Measurements from ENCODE around the gene UROC1.
"Not testable (repeated sequence)": the region's sequence is repeated elsewhere in the genome, so short reads cannot be mapped to it uniquely, and the experiment has no call there.

Gene UROC1

GRCh38 chr3:126546549-126547239 lies 29.1 kb upstream of the UROC1 start:
- DNase-seq: no peak

- no peak for DNase-seq
These were observed 28.4 kb upstream of the UROC1 start for GRCh38 chr3:126546013-126546412.

- no peak for DNase-seq
These were observed 28.0 kb upstream of the UROC1 start for GRCh38 chr3:126545544-126545943.

- DNase-seq: no peak
These were observed 27.2 kb upstream of the UROC1 start for GRCh38 chr3:126544596-126545281.

- DNase-seq: no peak
These were observed 26.0 kb upstream of the UROC1 start for GRCh38 chr3:126543457-126544061.

- DNase-seq: no peak
These were observed 25.0 kb upstream of the UROC1 start for GRCh38 chr3:126542340-126543241.

GRCh38 chr3:126541628-126542339 lies 24.2 kb upstream of the UROC1 start:
- no peak for DNase-seq

- no peak for DNase-seq
These were observed 23.5 kb upstream of the UROC1 start for GRCh38 chr3:126540951-126541627.

GRCh38 chr3:126540342-126540849 lies 22.8 kb upstream of the UROC1 start:
- DNase-seq: no peak

GRCh38 chr3:126539558-126540250 lies 22.1 kb upstream of the UROC1 start:
- DNase-seq: no peak

- no peak for DNase-seq
These were observed 21.4 kb upstream of the UROC1 start for GRCh38 chr3:126538966-126539365.

GRCh38 chr3:126538316-126538715 lies 20.7 kb upstream of the UROC1 start:
- DNase-seq: no peak

GRCh38 chr3:126537730-126538281 lies 20.2 kb upstream of the UROC1 start:
- DNase-seq: no peak

GRCh38 chr3:126537116-126537729 lies 19.6 kb upstream of the UROC1 start:
- DNase-seq: no peak

- DNase-seq: no peak
These were observed 18.6 kb upstream of the UROC1 start for GRCh38 chr3:126536126-126536525.

GRCh38 chr3:126535636-126536035 lies 18.1 kb upstream of the UROC1 start:
- DNase-seq: no peak

- DNase-seq: not testable (repeated sequence)
These were observed 17.1 kb upstream of the UROC1 start for GRCh38 chr3:126534716-126535115.

- no peak for DNase-seq
These were observed 15.9 kb upstream of the UROC1 start for GRCh38 chr3:126533506-126533905.

- DNase-seq: no peak
These were observed 13.4 kb upstream of the UROC1 start for GRCh38 chr3:126531051-126531330.
